Stimulated activated CD8-positive, alpha-beta memory T cell treated with anti-CD3 and anti-CD28 coated beads, Interleukin-7, amount 100 ng/mL, for 1 hour (primary cell): ENCODE measurements around the gene ZNF765.
A peak's percentile ranks its signal among the peaks of the same experiment; 100 is the strongest.
"Not testable (repeated sequence)": the region's sequence is repeated elsewhere in the genome, so short reads cannot be mapped to it uniquely, and the experiment has no call there.

Experiments used
- DNase-seq, 2 donors: peaks; one replicate each; pipeline ENCODE4 v3.0.0-alpha.2; 2020; ENCODE audit warnings: low read depth in 2 of 2

ZNF765 gene

DNA sequence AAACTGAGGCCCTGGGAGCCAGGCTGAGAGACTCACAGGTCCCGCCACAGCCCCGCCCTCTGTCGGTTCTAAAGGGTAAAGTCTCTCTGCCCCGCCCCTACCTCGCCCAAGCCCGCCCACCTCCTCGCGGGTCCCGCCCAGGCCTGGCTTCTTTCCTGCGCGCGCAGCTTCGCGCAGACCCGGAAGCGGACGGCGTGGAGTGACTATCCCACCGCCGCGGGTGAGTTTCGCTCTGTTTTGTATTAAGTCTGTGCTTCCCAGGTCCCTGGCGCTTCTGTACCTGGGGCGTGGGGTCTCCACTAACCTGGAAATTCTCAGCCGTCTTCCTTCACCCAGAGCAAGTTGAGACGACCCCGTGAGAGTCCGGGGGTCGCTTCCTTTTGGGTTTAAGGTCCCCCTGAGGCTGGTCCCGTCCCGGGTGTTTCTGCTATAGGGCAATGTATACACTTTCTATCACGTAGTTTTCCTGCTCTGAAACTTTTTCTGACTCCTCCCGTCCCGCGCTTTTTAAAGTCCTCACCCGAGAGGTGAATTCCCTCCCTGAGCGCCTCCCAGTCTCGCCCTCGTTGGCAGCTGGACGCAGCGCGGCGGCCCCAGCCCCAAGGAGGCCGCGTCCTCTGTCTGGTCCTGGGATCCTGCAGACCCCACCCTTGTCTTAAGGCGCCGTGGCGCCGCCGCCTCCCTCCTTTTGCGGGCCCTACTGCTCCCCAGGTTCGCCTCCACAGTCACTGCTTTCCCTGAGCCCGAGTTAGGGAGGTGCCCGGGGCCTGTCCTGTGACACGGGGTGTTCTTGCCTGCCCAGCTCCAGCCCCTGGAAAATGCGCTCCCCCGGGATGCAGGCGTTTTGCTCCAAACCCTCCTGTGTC, at the start of gene ZNF765:
Gene ZNF765, plus strand, starts transcription at position 176 of the 866 bp plus-strand sequence. CDS start 2,867 bp downstream, outside the sequence.
- DNase-seq: peak; percentile 96 to 98

DNA sequence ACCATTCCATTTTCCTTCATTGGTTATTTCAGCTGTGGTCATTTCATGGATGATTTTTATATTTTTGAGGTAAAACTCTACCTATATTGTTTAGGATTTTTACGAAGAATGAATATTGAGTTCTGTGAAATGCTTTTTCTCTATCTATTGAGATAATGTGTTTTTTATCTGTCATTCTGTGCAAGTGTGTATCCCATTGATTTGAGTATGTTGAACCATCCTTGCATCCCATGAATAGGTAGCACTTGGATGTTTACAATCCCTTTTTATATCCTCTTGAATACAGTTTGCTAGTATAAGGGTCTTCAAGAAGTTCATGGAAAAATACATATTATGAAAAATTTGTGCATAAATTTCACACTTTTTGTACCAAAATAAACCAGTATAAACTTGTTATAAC, 39.2 kb upstream of the ZNF765 start:
- DNase-seq: no peak

DNA sequence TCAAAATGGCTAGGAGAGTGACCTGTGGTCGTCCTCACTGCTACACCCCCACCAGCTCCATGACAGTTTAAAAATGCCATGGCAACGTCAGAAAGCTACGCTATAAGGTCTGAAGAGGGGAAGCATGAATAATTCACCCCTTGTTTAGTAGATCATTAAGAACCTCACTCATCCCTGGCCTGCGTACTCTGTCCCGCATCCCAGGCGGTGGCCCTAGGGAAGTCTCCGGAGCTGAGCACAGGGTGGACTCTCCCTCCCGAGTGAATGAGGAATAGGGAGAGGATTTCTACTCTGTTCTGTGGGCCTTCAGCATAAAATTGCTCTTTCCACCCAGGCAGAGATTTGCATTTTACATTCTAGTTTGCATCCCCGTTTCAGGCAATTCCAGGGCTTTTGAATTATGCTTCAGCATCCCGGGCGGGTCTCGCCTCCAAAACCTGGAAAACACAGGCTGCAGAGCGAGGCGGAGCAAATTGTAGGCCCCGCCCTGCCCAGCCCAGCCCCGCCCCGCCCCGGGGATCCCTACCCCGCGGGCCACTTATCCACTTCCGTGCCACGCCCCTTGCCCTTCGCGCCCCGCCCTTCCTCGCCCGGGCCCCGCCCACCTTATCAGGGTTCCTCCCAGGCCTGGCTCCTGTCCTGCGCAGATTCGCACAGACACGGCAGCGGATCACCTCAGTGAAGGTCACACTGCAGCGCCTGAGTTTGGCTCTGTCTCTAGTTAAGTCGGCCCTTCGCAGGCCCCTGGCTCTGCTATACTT, 36.9 kb upstream of the ZNF765 start:
- no peak for DNase-seq

DNA sequence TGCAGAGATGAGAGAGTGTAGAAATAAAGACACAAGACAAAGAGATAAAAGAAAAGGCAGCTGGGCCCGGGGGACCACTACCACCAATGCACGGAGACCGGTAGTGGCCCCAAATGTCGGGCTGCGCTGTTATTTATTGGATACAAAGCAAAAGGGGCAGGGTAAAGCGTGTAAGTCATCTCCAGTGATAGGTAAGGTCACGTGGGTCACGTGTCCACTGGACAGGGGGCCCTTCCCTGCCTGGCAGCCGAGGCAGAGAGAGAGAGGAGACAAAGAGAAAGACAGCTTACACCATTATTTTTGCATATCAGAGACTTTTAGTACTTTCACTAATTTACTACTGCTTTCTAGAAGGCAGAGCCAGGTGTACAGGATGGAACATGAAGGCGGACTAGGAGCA, 34.9 kb upstream of the ZNF765 start:
- DNase-seq: not testable (repeated sequence)

- DNase-seq: peak; percentile 92 to 95
These were observed 29.6 kb upstream of the ZNF765 start, which contains the start of gene ZNF525 for GRCh38 chr19:53365134-53365898. Gene ZNF525 (plus strand): TSS chr19:53365705. CDS start chr19:53372282, 6,577 bp downstream.

- DNase-seq: no peak
These were observed 29.0 kb upstream of the ZNF765 start for GRCh38 chr19:53365899-53366493.

DNA sequence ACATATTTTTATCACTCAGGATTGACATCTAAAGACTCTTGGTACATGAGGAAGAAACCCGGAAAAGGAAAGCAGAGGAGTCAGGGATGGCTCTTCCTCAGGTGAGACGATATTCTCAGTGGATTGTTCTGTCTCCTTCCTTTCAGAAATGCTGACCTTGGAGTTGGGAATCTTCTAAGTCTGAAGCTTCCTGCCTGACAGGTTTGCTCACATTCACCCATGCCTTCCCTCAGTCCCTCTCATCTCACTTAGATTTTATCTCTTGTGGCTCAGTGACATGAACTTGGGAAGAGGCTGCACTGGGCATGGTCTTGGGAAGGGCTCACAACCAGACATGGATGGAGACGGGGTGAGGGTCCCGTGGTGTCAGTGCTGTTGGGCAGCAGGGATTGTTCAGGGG, 22.8 kb upstream of the ZNF765 start:
- DNase-seq: no peak

GRCh38 chr19:53374288-53374687, 20.7 kb upstream of the ZNF765 start:
- DNase-seq: no peak

DNA sequence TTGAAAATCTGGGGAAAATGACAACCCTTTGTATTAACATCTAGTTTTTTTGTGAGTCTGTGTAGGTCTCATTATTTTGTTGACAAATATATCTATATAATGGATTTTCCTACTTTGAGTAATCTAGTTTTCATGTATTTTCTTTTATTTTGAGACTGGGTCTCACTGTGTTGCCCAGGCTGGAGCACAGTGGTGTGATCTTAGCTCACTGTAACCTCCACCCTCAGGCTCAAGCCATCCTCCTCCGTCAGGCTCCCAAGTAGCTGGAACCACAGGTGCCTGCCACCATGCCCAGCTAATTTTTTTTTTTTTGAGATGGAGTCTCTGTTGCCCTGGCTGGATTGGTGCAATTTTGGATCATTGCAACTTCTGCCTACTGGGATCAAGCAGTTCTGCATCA, 20.2 kb upstream of the ZNF765 start:
- no peak for DNase-seq

- DNase-seq: no peak
These were observed 13.6 kb upstream of the ZNF765 start for GRCh38 chr19:53381376-53381775.

GRCh38 chr19:53388168-53388567, 6.8 kb upstream of the ZNF765 start:
- DNase-seq: no peak

GRCh38 chr19:53388904-53389303, 6.0 kb upstream of the ZNF765 start:
- DNase-seq: no peak

DNA sequence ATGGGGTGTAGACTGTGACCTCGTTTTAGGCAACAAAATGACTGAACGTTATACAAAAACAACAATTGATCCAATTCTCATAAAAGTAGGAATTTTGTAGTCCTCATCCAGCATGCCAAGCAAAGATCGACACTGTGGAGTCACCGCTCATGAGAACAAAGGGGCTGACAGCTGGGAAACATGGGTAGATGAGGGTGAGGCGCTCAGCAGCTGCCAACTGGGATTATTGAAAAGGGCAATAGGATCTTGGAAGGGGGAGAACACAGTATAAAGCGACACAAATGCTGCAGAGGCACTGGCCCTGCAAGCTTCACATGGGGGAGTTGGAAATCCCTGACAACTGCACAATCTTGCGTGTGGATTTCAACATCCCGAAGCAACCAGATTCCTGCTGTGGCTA, 5.4 kb upstream of the ZNF765 start:
- DNase-seq: no peak

GRCh38 chr19:53389978-53390377, 5.0 kb upstream of the ZNF765 start:
- no peak for DNase-seq

DNA sequence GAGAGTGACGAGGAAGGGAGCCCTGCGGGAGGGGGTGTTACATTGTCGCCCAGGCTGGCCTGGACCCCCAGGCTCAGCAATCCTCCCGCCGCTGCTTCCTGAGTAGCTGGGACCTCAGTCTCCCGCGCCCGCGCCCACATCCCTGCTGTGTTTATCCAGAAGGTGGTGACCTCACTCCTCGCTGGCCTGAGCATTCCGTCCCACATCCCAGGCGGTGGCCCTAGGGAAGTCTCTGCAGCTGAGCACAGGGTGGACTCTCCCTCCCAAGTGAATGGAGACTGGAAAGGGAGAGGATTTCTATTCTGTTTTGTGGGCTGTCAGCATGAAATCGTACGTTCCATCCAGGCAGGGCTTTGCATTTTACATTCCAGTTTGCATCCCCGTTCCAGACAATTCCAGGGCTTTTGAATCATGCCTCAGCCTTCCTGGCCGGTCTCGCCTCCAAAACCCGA, 401 bp upstream of the ZNF765 start:
- DNase-seq: no peak

DNA sequence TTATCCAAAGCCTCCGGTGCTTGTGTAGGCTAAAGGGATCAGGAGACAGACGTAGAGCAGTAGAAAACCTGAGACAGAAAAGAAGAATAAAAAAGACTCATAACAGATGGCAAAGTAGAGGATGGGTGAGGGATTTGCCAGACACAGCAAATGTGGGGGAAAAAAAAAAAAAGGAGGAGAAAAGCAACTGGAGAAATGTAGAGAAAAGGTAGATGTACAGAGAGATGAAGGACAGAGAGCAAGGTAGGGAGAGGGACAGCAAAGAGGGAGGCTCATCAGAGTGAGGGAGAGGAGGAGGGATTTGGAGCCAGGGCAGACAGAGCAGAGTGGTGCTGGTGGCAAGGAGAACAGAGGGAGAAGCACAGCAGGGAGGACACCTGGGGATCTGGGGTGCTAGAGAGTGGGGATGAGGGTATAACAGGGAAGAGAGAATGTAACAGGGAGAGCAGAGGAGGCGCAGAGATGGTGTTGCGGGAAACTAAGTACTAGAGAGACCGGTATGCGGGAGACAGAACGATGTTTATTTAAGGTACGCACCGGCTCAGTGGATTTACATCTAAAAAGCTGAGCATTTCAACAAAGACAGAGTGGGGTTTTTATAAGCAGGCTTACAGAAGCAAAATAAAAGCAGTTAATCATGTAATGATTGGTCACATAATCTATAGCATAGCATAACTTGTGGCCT, 1.0 kb downstream of the ZNF765 start:
- DNase-seq: not testable (repeated sequence)

DNA sequence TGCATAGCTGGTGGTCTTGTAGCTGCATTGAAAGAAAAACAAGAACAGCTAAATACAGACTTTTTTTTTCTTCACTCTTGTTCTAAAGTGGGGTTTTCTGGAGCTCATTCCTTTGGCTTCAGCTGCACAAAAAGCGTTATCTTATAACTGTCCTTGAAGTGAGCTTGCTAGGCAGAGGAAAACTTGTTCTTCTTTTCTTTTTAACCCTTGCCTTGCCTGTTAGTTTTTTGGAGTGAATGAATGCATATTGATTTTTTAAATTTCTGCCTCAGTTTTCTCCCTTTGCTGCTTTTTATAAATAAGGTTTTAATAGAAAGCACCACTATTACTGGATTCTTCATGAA, 1.5 kb downstream of the ZNF765 start:
- no peak for DNase-seq

DNA sequence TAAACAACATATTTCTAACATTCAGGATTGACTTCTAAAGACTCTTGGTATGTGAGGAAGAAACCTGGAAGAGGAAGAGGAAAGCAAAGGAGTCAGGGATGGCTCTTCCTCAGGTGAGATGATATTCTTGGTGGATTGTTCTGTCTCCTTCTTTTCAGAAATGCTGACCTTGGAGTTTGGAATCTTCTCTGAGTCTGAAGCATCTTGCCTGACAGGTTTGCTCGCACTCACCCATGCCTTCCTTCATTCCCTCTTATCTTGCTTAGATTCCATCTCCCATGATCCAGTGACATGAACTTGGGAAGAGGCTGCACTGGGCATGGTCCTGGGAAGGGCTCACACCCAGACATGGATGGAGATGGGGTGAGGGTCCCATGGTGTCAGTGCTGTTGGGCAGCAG, 3.0 kb downstream of the ZNF765 start:
- not testable (repeated sequence) for DNase-seq

DNA sequence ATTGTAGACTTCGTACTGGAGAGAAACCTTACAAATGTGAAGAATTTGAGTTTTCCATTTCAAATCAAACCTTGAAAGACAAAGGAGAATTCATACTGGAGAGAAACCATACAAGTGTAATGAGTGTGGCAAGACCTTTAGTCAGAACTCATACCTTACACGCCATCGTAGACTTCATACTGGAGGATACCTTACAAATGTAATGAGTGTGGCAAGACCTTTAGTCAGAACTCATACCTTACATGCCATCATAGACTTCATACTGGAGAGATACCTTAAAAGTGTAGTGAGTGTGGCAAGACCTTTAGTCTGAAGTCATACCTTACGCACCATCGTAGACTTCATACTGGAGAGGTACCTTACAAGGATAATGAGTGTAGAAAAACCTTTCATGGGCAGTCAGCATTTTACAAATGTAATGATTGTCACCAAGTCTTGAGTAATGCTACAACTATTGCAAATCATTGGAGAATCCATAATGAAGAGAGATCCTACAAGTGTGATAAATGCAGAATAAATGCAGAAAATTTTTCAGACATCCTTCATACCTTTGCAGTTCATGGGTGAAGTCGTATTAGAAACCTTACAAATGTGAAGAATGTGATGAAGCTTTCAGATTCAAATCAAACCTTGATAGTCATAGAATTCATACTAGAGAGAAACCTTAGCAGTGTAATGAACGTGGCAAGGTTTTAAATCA, 14.7 kb downstream of the ZNF765 start:
- DNase-seq: no peak

GRCh38 chr19:53420520-53421315, 25.8 kb downstream of the ZNF765 start:
- DNase-seq: not testable (repeated sequence)
